Fibroblast of lung (primary cell): Measurements from ENCODE around the gene UCN2.

Experiments used
- CTCF ChIP-seq, 2 donors: IDR thresholded peaks in 1 of 2; conservative IDR thresholded peaks in 1 of 2; 1 replicate in 1 of 2; 2 replicates in 1 of 2; pipeline ENCODE4 v1.5.1; 2011 to 2012; ENCODE audit warnings: low read length in 2 of 2, control low read depth in 1 of 2, inconsistent platforms in 1 of 2, low read depth in 1 of 2, mild to moderate bottlenecking in 1 of 2
- EZH2 ChIP-seq: IDR thresholded peaks from 2 replicates; pipeline ENCODE4 v1.5.1; 2012; ENCODE audit warnings: low read length, control low read depth, mild to moderate bottlenecking; ENCODE audit errors: missing control alignments

- TF ChIP-seq CTCF (conservative IDR thresholded peaks at IDR 0.05 in 1 of 2, IDR thresholded peaks at IDR 0.05 in 1 of 2; ENCODE audit: low read depth in 1 of 2, low read length in 2 of 2) = no peak
- TF ChIP-seq EZH2 = no peak
Observed at GRCh38 chr3:48564022-48564421, 441 bp upstream of the UCN2 start.
